SK-N-SH treated with all-trans-retinoic acid at 6 μM for 48 hours (cell line): Measurements from ENCODE around the gene NKAIN1.

ENCODE experiments used
- ATAC-seq: fragments of 200-7000 bp; cut with Tn5 transposase; 3 replicates; pipeline ENCODE4 v1.9.1; 2020; ENCODE audit warnings: mild to moderate bottlenecking, moderate library complexity
- ARNTL ChIP-seq: fragments of 450-650 bp; formaldehyde crosslinking; IDR thresholded peaks from 2 replicates; pipeline ENCODE4 v1.5.0; 2020; ENCODE audit warnings: low read depth, mild to moderate bottlenecking, moderate library complexity, borderline replicate concordance
- BACH2 ChIP-seq: fragments of 250-450 bp; sonication (Bioruptor Pico); IDR thresholded peaks from 2 replicates; pipeline ENCODE4 v1.9.0; 2021; ENCODE audit warnings: mild to moderate bottlenecking, borderline replicate concordance
- CSDC2 ChIP-seq: fragments of 250-450 bp; sonication (Bioruptor Pico); IDR thresholded peaks from 2 replicates; pipeline ENCODE4 v1.5.0; 2020; ENCODE audit warnings: mild to moderate bottlenecking, moderate library complexity
- ESRRG ChIP-seq: fragments of 250-450 bp; sonication (Bioruptor Pico); IDR thresholded peaks from 2 replicates; pipeline ENCODE4 v1.6.1; 2021; ENCODE audit warnings: mild to moderate bottlenecking
- ISL1 ChIP-seq: fragments of 250-450 bp; sonication (Bioruptor Pico); IDR thresholded peaks from 2 replicates; pipeline ENCODE4 v2.1.2; 2022; ENCODE audit warnings: mild to moderate bottlenecking, moderate library complexity
- OSR1 ChIP-seq: fragments of 250-450 bp; sonication (Bioruptor Pico); IDR thresholded peaks from 2 replicates; pipeline ENCODE4 v1.8.0; 2022; ENCODE audit warnings: moderate library complexity, mild to moderate bottlenecking, inconsistent platforms
- PPARA ChIP-seq: fragments of 250-450 bp; sonication (Bioruptor Pico); IDR thresholded peaks from 2 replicates; pipeline ENCODE4 v1.5.0; 2020; ENCODE audit warnings: mild to moderate bottlenecking, borderline replicate concordance
- RARB ChIP-seq: fragments of 250-450 bp; sonication (Bioruptor Pico); IDR thresholded peaks from 2 replicates; pipeline ENCODE4 v1.8.0; 2021; ENCODE audit warnings: mild to moderate bottlenecking, moderate library complexity
- SNAI2 ChIP-seq: fragments of 250-450 bp; sonication (Bioruptor Pico); IDR thresholded peaks from 2 replicates; pipeline ENCODE4 v1.5.0; 2020; ENCODE audit warnings: mild to moderate bottlenecking, moderate library complexity
- TCF4 ChIP-seq: fragments of 250-450 bp; sonication (Bioruptor Pico); IDR thresholded peaks from 2 replicates; pipeline ENCODE4 v1.8.0; 2021; ENCODE audit warnings: mild to moderate bottlenecking, moderate library complexity, borderline replicate concordance
- TOX ChIP-seq: fragments of 250-450 bp; sonication (Bioruptor Pico); IDR thresholded peaks from 2 replicates; pipeline ENCODE4 v1.8.0; 2021; ENCODE audit warnings: mild to moderate bottlenecking, moderate library complexity, borderline replicate concordance
- ZC3H10 ChIP-seq: fragments of 250-450 bp; sonication (Bioruptor Pico); IDR thresholded peaks from 2 replicates; pipeline ENCODE4 v1.5.1; 2021; ENCODE audit warnings: mild to moderate bottlenecking, moderate library complexity
- ZFP3 ChIP-seq: fragments of 250-450 bp; sonication (Bioruptor Pico); IDR thresholded peaks from 2 replicates; pipeline ENCODE4 v1.5.0; 2020; ENCODE audit warnings: mild to moderate bottlenecking, moderate library complexity
- ZFP30 ChIP-seq: fragments of 450-650 bp; formaldehyde crosslinking; IDR thresholded peaks from 2 replicates; pipeline ENCODE4 v1.5.0; 2022; ENCODE audit warnings: mild to moderate bottlenecking, moderate library complexity
- ZNF565 ChIP-seq: fragments of 450-650 bp; formaldehyde crosslinking; conservative IDR thresholded peaks from 2 replicates; pipeline ENCODE4 v1.5.0; 2020; ENCODE audit warnings: low read depth, mild to moderate bottlenecking, moderate library complexity
- ZNF70 ChIP-seq: fragments of 450-650 bp; formaldehyde crosslinking; IDR thresholded peaks from 2 replicates; pipeline ENCODE4 v1.5.0; 2020; ENCODE audit warnings: mild to moderate bottlenecking, moderate library complexity
- ZNF8 ChIP-seq: fragments of 450-650 bp; formaldehyde crosslinking; IDR thresholded peaks from 2 replicates; pipeline ENCODE4 v1.5.0; 2020; ENCODE audit warnings: mild to moderate bottlenecking, moderate library complexity
- TF ChIP-seq, protein P1 (sequence below): fragments of 250-450 bp; sonication (Bioruptor Pico); IDR thresholded peaks from 2 replicates; pipeline ENCODE4 v1.5.1; 2020; ENCODE audit warnings: low read depth, mild to moderate bottlenecking, moderate library complexity
- TF ChIP-seq, protein P2 (sequence below): fragments of 250-450 bp; sonication (Bioruptor Pico); IDR thresholded peaks from 2 replicates; pipeline ENCODE4 v1.8.0; 2020; ENCODE audit warnings: mild to moderate bottlenecking, moderate library complexity, borderline replicate concordance
- TF ChIP-seq, protein P3 (sequence below): fragments of 250-450 bp; sonication (Bioruptor Pico); IDR thresholded peaks from 2 replicates; pipeline ENCODE4 v1.5.0; 2020; ENCODE audit warnings: mild to moderate bottlenecking, moderate library complexity
- TF ChIP-seq, protein P4 (sequence below): fragments of 250-450 bp; sonication (Bioruptor Pico); IDR thresholded peaks from 2 replicates; pipeline ENCODE4 v1.5.1; 2021; ENCODE audit warnings: mild to moderate bottlenecking, moderate library complexity

Gene NKAIN1

DNA sequence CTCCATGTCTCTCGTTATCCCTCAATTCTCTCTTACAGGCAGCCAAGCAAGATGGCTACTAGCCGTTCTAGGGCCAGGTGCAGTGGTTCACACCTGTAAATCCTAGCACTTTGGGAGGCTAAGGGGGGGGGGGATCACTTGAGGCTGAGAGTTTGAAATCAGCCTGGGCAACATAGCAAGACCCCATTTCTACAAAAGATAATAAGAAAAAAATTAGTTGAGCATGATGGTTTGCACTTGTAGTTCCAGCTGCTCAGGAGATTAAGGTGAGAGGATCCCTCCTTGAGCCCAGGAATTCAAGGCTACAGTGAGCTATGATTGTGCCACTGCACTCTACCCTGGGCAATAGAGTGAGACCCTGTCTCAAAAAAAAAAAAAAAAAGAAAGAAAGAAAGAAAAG, 80.4 kb downstream of the NKAIN1 start:
- TF ChIP-seq OSR1 (CRISPR knock-in tag) = no peak
- TF ChIP-seq ARNTL (CRISPR knock-in tag) = no peak
- TF ChIP-seq PPARA (CRISPR knock-in tag) = no peak
- TF ChIP-seq ZNF8 (CRISPR knock-in tag) = no peak
- no peak for TF ChIP-seq ISL1 (CRISPR knock-in tag)
- TF ChIP-seq, protein P1, sequence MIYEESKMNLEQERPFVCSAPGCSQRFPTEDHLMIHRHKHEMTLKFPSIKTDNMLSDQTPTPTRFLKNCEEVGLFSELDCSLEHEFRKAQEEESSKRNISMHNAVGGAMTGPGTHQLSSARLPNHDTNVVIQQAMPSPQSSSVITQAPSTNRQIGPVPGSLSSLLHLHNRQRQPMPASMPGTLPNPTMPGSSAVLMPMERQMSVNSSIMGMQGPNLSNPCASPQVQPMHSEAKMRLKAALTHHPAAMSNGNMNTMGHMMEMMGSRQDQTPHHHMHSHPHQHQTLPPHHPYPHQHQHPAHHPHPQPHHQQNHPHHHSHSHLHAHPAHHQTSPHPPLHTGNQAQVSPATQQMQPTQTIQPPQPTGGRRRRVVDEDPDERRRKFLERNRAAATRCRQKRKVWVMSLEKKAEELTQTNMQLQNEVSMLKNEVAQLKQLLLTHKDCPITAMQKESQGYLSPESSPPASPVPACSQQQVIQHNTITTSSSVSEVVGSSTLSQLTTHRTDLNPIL (CRISPR knock-in tag) = no peak
- ATAC-seq = no peak

DNA sequence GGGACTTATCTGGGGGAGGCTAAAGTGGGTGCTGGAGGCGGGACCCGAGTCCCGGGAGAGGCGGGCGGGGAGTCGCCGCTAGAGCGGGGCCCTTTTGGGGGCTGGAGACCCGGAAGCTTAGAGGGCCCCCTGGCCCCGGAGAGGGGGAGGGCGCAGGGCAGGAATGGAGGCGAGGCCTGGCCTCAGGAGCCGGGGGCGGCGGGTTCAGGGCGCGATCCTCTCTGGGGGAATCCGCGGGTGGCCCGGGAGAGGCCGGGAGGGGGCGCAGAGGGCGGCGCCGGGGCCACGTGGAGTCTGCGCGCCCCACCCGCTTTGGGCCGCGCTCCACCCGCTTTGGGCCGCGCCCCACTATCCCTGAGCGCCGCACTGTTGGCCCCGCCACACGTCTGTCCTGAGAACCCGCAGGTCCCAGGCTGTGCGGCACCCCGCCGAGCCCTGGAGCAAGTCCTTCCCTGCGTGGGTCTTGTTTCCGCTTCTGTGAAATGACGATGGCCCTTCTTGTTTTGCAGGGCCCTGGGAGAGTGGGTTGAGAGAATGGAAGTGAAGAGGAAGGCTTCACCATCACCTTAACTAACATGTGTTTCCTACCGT, 84.4 kb downstream of the NKAIN1 start:
- TF ChIP-seq, protein P2, sequence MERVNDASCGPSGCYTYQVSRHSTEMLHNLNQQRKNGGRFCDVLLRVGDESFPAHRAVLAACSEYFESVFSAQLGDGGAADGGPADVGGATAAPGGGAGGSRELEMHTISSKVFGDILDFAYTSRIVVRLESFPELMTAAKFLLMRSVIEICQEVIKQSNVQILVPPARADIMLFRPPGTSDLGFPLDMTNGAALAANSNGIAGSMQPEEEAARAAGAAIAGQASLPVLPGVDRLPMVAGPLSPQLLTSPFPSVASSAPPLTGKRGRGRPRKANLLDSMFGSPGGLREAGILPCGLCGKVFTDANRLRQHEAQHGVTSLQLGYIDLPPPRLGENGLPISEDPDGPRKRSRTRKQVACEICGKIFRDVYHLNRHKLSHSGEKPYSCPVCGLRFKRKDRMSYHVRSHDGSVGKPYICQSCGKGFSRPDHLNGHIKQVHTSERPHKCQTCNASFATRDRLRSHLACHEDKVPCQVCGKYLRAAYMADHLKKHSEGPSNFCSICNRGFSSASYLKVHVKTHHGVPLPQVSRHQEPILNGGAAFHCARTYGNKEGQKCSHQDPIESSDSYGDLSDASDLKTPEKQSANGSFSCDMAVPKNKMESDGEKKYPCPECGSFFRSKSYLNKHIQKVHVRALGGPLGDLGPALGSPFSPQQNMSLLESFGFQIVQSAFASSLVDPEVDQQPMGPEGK = peak; percentile 52; the same call in 1 of the 2 replicates
- no peak for TF ChIP-seq ZNF565 (CRISPR knock-in tag)
- TF ChIP-seq, all 23 proteins: peak for 1
- peak; percentile 92 for ATAC-seq

DNA sequence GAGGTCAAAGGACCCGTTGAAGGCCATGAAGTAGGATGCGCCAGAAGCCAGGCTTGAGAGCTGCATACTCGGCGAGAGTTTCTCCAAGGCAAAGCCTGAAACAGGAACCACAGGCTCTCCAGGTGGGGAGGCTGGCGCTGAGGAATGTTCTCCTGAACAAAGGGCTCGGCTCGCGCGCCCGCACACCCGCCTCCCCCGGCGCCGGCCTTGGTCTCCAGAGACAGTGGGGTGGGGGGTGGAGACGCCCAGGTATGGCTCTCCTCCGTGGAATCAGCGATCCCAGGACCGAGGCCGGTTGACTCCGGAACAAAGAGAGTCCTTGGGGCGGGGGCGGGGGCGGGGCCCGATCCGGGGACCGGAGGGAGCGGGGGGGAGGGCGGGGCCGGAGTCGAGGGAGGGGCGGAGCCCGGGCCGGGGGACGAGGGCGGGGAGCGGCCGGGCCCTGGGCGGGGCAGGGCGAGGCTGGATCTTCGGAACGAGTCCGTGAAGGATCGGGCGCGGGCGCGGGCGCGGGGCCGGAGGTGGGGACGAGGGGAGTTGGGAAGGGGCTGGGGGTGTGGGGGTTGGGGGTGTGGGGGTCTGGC, 85.0 kb downstream of the NKAIN1 start:
- TF ChIP-seq CSDC2 (CRISPR knock-in tag) (no peak), ZFP30 (CRISPR knock-in tag) (no peak)
- peak; percentile 87 for ATAC-seq

DNA sequence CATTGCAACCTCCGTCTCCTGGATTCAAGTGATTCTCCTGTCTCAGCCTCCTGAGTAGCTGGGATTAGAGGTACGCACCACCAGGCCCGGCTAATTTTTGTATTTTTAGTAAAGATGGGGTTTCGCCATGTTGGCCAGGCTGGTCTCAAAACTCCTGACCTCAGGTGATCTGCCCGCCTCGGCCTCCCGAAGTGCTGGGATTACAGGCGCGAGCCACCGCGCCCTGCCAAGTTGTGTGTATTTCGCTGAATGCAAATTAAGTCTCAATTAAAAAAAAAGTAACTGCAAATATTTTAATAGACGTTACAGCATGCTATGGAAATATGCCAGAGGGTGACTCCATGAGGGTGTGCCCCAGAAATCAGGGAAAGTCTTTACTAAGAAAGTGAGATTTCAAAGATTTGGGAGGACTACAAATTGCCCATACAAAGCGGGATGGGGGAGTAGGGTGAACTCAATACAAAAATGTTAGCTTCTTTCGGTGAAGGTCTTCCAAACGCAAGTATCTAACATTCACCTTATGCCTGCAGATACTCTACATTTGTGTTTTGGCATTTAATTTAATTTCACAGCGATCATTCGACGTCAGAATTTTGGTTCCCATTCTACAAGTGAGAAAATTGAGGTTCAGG, 85.6 kb downstream of the NKAIN1 start:
- no peak for ATAC-seq
- no peak for TF ChIP-seq ZNF70 (CRISPR knock-in tag)
- no peak for TF ChIP-seq ZNF565 (CRISPR knock-in tag)
- TF ChIP-seq, protein P3, sequence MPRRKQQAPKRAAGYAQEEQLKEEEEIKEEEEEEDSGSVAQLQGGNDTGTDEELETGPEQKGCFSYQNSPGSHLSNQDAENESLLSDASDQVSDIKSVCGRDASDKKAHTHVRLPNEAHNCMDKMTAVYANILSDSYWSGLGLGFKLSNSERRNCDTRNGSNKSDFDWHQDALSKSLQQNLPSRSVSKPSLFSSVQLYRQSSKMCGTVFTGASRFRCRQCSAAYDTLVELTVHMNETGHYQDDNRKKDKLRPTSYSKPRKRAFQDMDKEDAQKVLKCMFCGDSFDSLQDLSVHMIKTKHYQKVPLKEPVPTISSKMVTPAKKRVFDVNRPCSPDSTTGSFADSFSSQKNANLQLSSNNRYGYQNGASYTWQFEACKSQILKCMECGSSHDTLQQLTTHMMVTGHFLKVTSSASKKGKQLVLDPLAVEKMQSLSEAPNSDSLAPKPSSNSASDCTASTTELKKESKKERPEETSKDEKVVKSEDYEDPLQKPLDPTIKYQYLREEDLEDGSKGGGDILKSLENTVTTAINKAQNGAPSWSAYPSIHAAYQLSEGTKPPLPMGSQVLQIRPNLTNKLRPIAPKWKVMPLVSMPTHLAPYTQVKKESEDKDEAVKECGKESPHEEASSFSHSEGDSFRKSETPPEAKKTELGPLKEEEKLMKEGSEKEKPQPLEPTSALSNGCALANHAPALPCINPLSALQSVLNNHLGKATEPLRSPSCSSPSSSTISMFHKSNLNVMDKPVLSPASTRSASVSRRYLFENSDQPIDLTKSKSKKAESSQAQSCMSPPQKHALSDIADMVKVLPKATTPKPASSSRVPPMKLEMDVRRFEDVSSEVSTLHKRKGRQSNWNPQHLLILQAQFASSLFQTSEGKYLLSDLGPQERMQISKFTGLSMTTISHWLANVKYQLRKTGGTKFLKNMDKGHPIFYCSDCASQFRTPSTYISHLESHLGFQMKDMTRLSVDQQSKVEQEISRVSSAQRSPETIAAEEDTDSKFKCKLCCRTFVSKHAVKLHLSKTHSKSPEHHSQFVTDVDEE (CRISPR knock-in tag) = no peak
- no peak for TF ChIP-seq SNAI2 (CRISPR knock-in tag)
- TF ChIP-seq, protein P1 (CRISPR knock-in tag) = no peak
- TF ChIP-seq, protein P2 = no peak
- no peak for TF ChIP-seq ISL1 (CRISPR knock-in tag)
- TF ChIP-seq BACH2 (CRISPR knock-in tag) = no peak
- TF ChIP-seq ZC3H10 (CRISPR knock-in tag) = no peak
- TF ChIP-seq PPARA (CRISPR knock-in tag) = no peak
- TF ChIP-seq ZFP3 (CRISPR knock-in tag) = no peak
- no peak for TF ChIP-seq ARNTL (CRISPR knock-in tag)
- no peak for TF ChIP-seq TOX
- TF ChIP-seq, protein P4, sequence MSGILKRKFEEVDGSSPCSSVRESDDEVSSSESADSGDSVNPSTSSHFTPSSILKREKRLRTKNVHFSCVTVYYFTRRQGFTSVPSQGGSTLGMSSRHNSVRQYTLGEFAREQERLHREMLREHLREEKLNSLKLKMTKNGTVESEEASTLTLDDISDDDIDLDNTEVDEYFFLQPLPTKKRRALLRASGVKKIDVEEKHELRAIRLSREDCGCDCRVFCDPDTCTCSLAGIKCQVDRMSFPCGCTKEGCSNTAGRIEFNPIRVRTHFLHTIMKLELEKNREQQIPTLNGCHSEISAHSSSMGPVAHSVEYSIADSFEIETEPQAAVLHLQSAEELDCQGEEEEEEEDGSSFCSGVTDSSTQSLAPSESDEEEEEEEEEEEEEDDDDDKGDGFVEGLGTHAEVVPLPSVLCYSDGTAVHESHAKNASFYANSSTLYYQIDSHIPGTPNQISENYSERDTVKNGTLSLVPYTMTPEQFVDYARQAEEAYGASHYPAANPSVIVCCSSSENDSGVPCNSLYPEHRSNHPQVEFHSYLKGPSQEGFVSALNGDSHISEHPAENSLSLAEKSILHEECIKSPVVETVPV (CRISPR knock-in tag) = no peak
- no peak for TF ChIP-seq TCF4 (CRISPR knock-in tag)
- no peak for TF ChIP-seq ZFP30 (CRISPR knock-in tag)
- no peak for TF ChIP-seq CSDC2 (CRISPR knock-in tag)
- TF ChIP-seq RARB = no peak
- no peak for TF ChIP-seq ESRRG
- no peak for TF ChIP-seq ZNF8 (CRISPR knock-in tag)
